ENCODE results near the gene LRMDA.

LRMDA gene

DNA sequence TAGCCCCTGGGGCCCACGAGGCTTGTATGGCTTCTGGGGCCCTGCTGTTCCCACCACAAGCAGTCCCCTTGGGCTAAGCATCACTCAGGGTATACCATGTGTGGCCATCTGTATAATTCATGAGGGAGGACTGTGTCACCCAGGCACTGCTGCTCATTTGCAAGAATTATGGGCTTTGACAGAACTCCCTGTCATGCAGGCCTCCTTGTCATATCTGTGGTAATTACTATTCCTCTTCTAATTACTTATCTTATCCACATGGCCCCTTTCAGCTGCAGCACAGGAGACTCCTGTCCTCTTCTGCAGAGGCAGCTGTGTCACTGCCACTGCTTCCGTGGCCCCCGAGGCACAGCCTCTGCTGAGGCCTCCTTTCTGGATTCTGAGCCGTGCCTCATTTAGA, 46.3 kb downstream of the LRMDA start:
- no peak for DNase-seq

DNA sequence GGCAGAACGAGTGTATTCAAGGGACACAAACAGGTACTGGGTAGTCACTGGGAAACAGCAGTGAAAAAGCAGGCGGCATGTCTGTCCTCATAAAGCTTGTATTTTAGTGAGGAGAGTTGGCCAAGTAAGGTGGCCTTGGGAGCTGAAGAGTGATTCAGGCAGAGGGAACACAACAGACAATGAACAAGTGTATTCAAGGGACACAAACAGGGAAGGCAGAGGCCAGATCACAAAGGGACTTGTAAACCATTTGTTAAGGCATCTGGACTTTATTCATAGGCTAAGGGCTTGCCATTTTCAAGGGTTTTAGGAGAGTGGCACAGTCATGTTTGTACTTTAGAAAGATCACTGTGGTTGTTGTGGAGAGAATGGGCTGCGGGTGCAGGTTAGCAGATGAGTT, 49.0 kb downstream of the LRMDA start:
- no peak for DNase-seq

DNA sequence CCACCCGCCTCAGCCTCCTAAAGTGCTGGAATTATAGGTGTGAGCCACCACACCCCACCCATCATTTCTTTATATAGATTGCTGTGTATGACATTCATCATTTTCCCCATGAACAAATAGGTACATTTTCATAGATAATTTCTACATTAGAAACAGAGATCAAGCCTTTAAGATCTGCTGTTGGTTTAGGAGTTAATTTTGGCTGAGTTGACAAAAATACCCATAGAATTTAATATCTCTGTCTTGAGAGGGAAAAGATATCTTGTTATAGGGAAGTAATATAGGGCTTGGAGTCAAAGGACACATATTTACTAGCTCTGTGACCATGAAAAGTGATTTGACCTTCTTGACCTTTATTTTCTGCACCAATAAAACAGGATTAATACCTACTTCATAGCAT, 51.8 kb downstream of the LRMDA start:
- no peak for DNase-seq

DNA sequence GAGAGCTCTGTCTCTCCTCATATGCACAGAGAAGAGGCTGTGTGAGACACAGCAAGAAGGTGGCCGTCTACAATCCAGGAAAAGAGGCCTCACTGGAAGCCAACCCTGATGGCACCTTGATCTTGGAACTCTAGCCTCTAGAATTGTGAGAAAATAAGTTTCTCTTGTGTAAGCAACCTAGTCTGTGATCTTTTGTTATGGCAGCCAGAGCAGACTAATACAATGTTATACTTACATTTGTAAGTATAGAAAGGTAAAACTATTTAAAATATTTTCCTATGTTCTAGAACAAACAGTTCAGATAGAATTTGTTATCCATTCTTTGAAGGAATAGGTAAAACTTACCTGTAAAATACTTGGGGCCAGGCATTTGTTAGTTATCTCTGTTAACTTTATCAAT, 53.3 kb downstream of the LRMDA start:
- no peak for DNase-seq

DNA sequence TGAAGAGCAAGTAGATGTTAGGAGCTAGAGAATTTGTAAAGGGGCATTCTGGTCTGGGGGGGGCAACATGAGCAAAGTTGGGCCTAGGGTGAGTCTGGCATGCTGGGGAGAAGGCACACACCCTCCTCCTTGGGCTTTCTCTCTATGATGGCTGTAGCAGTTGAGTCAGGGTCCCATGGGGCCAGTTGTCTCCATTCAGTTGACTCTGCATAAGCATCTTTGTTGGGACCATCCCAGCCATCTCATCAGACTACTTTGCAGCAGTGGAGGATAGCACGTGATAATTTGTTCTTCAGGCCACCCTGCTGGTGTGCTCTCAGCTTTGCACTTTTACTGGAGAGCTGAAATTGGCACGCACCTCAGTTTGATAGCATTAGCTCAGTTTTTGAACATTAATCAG, 55.2 kb downstream of the LRMDA start:
- DNase-seq: no peak

DNA sequence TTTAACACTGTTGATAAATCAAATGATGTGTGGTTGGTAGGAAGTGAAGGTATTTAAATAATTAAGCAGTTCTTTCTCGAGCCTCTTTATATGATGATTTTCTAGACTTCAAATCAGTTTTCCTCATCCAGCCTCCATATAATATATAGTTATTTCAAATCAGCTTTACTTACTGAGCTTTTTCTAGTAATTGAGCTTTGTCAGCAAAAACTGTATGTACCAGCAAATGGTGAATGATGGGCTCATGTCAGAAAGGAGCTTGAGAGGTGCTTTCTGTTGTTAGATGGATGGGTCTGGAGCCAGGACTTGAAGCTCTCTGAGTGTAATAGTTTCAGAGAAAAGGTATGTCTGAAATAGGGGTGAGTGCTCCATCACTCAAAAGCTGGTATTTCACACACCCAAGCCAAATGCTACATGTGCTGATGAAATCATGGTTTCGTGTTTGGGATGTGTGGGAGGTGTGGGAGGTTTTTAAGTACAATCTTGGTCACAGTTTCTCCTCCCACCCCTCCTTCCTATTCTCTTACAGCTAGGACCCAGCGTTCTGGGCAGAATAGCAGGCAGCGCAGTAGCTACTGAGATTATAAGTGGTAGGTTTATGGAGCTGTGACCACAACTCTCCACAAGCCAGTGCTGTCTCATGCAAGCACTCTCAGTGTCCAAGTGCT, 55.8 kb downstream of the LRMDA start:
- DNase-seq: no peak

DNA sequence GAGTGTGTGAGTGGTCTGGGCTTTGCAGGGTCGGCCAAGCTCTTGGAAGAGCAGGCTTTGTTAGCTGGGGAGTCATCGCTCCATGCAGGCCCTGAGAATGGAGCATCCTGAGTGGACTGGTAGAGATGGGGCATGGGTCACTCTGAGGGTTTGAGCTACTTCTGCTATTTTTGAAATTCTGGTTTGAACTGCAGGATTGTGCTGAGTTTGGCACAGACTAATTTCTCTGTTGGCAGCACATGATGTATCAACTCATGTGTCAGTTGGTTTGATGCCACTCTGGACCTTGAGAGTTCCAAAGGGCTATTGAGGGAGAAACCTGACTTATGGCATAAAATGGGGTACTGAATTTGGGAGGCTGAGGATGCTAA, 56.3 kb downstream of the LRMDA start:
- no peak for DNase-seq

DNA sequence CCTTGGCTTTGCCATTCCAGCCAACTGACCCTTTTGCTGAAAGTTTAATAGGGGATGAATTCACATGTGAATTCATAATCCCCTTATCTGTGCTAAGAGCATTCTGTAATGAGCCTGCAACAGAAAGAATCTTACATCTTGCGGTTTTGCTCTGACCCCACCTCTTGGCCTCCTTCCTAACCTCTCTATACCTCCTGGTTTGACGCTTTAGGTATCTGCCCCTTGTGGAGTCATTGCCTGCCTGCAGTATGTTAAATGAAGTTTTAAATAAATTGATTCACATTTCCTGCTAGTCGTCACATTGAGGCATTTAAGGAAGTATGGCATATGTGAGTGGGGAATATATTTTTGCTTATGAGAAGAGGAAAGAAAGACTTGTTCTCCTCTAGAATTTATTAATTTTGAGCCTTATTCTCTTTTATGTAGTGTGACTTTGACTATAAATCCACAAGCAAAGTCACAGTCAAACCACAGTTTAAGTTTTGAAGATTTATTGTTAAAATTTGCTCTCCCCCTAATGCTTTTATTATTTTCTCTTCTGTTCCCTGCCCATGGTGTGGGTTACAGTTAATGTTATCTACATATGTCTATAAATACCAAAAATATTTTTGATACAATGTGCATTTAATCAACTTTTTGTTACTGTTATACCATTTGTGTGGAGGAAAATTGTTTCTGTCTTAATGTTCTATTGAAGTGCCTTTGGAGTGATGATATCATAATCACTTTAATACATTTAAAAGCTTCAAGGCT, 60.9 kb downstream of the LRMDA start:
- DNase-seq: no peak

GRCh38 chr10:75493464-75493863, 62.0 kb downstream of the LRMDA start:
- DNase-seq: no peak

DNA sequence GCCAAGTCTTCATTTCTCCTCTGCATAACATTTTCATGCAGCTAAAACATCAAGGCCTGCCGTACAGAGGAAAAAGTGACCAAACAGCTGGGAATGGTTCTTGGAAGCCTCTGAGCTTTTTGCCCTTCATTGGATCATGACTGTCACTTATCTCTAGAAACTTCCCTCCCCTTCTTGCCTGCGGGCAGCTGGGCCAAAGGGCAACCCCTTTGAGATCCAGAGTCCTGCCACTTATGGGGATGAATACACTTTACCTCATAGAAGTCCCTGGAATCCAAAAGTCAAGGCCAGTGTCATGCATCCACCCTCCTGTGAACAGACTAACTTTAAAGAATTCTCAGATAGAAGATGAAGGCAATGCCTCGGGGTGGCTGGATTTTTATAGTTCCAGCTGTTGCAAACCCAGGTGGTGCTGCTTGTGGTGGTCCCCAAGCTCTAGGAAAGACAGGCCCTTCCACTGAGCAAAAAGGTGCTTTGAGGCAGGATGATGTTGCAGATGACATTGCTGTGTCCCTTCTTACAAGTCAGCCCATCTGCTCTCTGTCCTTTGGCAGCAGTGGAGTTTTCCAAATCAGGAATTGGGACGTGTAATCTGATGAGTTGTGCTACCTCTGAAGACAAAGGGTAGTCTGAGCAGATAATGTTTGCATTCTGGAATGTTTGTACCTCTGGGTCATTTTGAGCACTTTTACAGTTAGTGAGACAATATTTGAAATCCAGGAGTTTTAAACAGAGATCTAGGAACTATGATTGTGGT, 64.2 kb downstream of the LRMDA start:
- no peak for DNase-seq

DNA sequence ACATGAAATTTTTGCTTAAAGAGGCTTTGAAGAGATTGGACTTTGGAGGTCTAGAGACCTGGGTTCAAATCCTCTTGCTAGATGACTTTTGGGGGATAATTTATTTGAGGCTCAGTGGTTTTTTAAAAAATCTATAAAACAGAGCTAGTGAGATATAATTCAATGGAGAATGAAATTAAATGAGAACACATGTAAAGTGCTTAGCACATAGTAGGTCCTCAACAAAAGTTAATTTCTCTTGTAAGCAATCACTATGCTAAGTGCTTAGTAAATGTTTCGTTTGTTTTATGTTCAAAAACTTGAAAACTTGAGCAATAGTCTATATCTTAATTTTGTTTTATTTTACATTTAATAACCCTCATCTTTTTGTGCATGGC, 64.8 kb downstream of the LRMDA start:
- no peak for DNase-seq

- DNase-seq: no peak
These were observed 66.8 kb downstream of the LRMDA start for GRCh38 chr10:75497997-75498883.

GRCh38 chr10:75498884-75499350, 67.5 kb downstream of the LRMDA start:
- no peak for DNase-seq

DNA sequence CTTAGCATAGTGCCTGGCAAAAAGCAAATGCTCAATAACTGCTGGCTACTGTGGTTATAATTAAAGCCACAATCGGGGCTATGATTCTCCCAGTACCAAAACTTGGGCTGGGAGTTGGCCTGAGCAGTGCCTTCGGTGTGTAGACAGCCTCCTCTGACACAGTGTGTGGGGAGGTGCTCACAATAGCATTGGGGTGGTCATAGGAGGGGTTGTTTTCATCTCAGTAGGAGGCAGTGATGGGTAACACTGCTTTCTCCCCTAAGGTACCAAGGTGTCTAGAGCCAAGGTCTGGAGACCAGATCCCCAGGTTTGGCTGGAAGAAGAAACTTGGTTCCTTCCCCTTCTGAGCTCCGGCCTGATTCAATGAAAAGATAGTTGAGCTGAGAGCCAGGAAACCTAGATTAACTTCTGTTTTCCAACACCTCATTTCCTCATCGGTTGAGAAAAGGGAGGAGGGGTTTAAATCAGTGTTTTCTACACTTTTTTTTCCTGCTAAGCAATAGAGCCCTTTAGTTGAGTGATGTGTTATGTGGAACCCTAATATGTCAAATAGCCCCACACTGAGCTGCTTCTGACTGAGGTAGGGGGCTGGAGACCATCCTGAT, 68.2 kb downstream of the LRMDA start:
- no peak for DNase-seq

GRCh38 chr10:75502389-75502788, 71.0 kb downstream of the LRMDA start:
- no peak for DNase-seq

- no peak for DNase-seq
These were observed 71.4 kb downstream of the LRMDA start for GRCh38 chr10:75502838-75503237.

GRCh38 chr10:75505293-75505692, 73.9 kb downstream of the LRMDA start:
- no peak for DNase-seq

DNA sequence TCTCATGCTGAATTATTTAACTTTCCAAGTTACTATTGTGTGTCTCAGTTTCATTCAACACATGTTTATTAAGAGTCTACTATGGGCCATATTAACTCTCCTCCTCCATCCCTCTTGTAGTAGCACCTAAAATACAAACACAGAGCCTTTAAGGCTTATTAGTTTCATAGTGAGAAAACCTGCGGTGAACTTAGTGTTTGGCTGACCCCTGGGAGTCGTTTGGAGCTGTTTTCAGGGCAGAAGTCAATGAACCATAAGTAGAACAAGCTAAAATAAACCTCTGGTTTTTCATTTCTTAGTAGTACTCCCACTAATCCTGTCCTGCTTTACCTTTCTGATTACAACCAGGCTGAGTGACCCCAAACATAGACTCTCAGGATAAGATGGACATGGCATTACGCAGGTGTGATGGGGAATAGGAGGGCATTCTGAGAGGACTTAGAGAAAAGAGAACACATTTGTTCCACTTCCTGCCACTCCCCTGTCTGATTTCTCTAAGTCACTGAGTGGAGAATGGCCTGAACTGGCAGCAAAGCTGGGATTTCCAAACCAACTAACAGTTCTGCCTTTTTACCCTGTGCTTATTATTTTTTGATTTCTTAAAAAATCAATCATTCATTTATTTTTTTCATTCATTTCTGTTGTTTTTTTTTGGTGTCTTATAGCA, 74.5 kb downstream of the LRMDA start:
- DNase-seq: no peak

DNA sequence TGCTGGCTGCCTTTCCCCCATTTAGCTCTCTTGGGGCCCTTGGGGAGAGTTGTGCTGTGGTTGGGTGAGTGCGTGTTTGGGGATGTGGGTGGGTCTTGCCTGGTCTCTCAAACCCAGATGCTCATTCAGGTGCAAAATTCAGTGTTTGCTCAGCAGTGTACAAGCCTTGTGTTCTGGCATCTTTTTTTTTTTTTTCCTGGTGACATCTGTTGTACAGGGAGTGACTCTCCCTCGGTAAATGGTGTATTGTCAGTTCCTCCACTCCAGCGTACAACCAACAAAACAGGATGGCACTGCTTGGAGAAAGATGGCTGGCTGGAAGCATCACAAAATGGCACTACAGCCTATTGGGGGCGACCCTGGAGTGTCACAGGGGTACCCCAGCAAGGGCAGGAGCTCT, 75.5 kb downstream of the LRMDA start:
- no peak for DNase-seq

DNA sequence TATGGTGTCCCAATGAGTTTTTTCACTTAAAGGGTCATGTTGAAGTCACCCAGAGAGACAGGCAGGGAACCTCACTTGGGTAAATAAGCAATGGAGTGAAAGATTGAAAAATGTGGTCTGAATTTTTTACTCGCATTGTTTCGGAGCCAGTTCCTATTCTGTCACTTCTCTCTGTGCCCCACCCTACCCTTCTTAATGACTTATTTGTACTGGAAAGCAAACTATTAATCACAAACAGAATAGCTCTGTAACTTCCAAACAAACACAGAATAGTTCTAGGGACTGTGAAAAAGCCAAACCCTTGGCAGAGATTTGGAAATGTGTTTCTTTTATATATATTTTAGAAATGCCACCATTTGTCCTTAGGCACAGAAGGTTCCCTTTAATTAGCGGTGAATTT, 76.0 kb downstream of the LRMDA start:
- DNase-seq: no peak

GRCh38 chr10:75508239-75508813, 76.9 kb downstream of the LRMDA start:
- DNase-seq: no peak
